ENCODE results near the gene LZTR1.

LZTR1 gene

DNA sequence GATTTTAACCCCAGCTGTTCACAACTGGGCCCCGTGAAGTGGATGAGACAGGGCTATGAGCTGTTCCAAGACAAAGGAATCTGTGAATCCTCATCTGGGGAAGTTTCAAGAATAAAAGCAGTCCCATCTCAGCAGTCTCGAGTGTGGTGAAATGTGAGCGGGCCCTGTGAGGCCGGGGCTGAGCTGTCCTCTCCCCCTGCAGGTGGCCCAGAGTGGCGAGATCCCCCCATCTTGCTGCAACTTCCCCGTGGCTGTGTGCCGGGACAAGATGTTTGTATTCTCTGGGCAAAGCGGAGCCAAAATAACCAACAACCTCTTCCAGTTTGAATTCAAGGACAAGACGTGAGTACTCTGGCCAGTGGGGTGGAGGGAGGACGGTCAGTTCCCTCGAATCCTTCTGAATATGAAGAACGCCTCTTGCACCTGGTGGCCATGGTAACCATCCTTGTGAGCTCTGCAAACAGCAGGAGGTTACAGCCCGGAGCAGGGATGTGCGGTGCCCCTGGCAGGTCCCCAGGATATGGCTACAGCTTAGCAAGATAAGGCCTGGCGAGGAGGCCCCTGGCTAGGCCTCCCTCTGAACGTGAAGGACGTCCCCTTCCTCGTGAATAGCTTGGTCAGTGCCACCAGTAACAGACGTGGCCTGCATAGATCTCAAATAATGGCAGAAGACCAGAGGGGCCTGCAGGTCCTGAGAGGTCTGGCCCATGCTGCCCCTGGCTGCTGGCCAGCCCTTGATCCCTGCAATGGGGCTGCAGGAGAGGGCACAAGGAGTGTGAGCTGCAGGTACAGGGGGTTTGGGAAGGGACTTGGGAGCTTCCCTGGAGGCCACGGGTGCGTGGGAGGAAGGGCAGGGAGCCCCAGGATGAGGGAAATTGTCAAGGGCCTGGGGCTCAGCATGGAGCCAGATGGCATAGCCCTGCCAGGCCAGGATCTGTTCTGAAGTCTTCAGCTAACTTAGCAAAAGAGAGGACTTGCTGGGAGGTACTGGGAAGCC, 8.4 kb downstream of the LZTR1 start:
- no peaks in the 10 kb centered on the region for H3K9me3 ChIP-seq (ENCODE audit: low read length)
- H3K27me3 ChIP-seq (ENCODE audit: control insufficient read depth in 1 of 2, insufficient read depth in 2 of 2, low read length in 2 of 2), result no peaks in the 10 kb centered on the region
- H3K4me3 ChIP-seq (ENCODE audit: low read depth in 1 of 2, low read length in 2 of 2), result no peak overlapping the region
- H3K36me3 ChIP-seq (ENCODE audit: insufficient read depth, low read length), result peaks cover 61% of the 10 kb centered on the region
- no peak overlapping the region for H3K27ac ChIP-seq (ENCODE audit: low read depth, low read length)
- H3K9ac ChIP-seq (ENCODE audit: low read length), result no peak overlapping the region
- H3K4me1 ChIP-seq (ENCODE audit: insufficient read depth, low read length), result no peaks in the 10 kb centered on the region

DNA sequence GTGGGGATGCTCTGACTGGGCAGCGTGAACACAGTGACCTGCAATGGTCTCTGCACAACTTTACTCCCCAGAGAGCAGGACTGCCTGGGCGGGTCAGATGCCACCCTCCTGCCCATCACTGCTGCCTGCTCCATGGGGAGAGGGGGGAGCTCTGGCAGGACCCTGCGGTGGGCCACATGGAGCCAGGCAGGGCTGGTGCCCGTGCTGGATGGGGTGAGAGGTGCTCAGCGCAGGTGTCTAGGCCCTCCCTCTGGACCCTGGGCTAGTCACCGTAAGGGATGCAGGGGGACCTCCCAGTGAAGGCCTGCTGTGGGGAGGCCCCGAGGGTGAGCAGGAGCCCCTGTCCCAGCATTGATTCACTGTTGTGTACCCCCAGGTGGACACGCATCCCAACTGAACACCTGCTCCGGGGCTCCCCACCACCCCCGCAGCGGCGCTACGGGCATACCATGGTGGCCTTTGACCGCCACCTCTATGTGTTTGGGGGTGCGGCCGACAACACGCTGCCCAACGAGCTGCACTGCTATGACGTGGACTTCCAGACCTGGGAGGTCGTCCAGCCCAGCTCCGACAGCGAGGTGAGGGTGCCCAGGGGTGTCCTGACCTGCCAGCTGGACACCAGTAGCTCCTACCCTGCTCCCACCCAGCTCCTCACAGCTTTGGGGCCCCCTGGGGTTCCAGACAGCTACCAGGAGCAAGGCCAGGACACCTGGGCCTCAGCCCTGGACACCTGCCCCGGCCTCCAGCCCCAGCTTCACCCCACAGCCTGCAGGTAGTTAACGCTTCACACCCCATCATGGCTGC, 9.4 kb downstream of the LZTR1 start:
- Histone ChIP-seq H3K27ac (ENCODE audit: low read depth, low read length) (no peak overlapping the region), H3K9ac (ENCODE audit: low read length) (no peak overlapping the region), H3K4me1 (ENCODE audit: insufficient read depth, low read length) (no peaks in the 10 kb centered on the region), H3K9me3 (ENCODE audit: low read length) (no peaks in the 10 kb centered on the region), H3K4me3 (ENCODE audit: low read depth in 1 of 2, low read length in 2 of 2) (no peak overlapping the region), H3K36me3 (ENCODE audit: insufficient read depth, low read length) (peaks cover 60% of the 10 kb centered on the region), H3K27me3 (ENCODE audit: control insufficient read depth in 1 of 2, insufficient read depth in 2 of 2, low read length in 2 of 2) (no peaks in the 10 kb centered on the region)

DNA sequence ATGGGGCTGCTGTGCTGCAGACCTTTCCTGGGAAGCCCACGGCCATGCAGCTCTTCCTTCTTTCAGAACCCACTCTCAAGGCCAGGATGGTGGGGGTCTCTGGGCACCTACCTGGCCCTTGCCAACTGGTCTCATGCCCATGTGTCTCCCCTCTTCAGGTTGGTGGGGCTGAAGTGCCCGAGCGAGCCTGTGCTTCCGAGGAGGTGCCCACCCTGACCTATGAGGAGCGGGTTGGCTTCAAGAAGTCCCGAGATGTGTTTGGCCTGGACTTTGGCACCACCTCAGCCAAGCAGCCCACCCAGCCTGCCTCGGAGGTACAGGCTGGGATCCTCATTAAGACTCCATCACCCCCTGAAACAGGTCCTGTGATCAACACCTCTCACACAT, 10.0 kb downstream of the LZTR1 start:
- Histone ChIP-seq H3K27ac (ENCODE audit: low read depth, low read length) (no peak overlapping the region), H3K4me1 (ENCODE audit: insufficient read depth, low read length) (no peaks in the 10 kb centered on the region), H3K9ac (ENCODE audit: low read length) (no peak overlapping the region), H3K9me3 (ENCODE audit: low read length) (no peaks in the 10 kb centered on the region), H3K27me3 (ENCODE audit: control insufficient read depth in 1 of 2, insufficient read depth in 2 of 2, low read length in 2 of 2) (no peaks in the 10 kb centered on the region), H3K36me3 (ENCODE audit: insufficient read depth, low read length) (peaks cover 60% of the 10 kb centered on the region), H3K4me3 (ENCODE audit: low read depth in 1 of 2, low read length in 2 of 2) (no peak overlapping the region)

DNA sequence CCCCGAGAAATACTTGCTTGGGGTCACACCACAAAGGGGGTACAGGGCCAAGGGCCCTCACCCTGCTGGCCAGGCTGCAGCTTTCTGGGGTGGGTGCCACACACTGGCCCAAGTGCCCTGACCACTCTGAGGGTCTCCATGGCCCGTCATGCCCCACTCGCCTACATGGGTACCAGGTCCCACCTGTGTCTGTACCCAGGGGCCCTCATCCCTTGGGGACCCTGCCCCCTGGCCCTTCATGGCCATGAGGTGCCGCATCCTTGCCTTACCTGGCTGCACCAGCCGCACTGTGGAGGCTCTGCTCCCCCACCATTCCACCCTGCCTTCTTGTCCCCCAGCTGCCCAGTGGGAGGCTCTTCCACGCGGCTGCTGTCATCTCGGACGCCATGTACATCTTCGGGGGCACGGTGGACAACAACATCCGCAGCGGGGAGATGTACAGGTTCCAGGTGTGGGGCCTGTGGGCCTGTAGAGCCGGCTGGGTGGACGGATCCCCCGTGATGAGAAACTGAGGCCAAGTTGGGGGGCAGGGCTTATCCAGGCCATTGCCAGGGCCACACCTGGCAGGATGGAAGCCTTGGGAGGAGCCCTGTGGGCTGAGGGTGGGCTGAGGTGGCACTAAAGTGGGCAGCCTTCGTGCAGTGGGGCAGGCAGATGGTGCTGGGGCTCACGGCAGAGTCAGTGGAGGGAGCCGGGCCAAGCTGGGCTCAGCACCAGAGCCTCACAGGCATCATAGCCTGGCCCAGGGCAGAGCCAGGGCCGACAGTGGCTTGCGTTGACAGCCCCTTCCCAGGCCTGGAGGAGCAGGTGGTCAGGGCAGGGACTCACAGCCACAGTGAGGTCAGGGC, 10.6 kb downstream of the LZTR1 start:
- Histone ChIP-seq H3K4me1 (ENCODE audit: insufficient read depth, low read length) (no peaks in the 10 kb centered on the region), H3K36me3 (ENCODE audit: insufficient read depth, low read length) (peaks cover 59% of the 10 kb centered on the region), H3K4me3 (ENCODE audit: low read depth in 1 of 2, low read length in 2 of 2) (no peak overlapping the region), H3K27me3 (ENCODE audit: control insufficient read depth in 1 of 2, insufficient read depth in 2 of 2, low read length in 2 of 2) (no peaks in the 10 kb centered on the region), H3K27ac (ENCODE audit: low read depth, low read length) (no peak overlapping the region), H3K9ac (ENCODE audit: low read length) (no peak overlapping the region), H3K9me3 (ENCODE audit: low read length) (no peaks in the 10 kb centered on the region)

DNA sequence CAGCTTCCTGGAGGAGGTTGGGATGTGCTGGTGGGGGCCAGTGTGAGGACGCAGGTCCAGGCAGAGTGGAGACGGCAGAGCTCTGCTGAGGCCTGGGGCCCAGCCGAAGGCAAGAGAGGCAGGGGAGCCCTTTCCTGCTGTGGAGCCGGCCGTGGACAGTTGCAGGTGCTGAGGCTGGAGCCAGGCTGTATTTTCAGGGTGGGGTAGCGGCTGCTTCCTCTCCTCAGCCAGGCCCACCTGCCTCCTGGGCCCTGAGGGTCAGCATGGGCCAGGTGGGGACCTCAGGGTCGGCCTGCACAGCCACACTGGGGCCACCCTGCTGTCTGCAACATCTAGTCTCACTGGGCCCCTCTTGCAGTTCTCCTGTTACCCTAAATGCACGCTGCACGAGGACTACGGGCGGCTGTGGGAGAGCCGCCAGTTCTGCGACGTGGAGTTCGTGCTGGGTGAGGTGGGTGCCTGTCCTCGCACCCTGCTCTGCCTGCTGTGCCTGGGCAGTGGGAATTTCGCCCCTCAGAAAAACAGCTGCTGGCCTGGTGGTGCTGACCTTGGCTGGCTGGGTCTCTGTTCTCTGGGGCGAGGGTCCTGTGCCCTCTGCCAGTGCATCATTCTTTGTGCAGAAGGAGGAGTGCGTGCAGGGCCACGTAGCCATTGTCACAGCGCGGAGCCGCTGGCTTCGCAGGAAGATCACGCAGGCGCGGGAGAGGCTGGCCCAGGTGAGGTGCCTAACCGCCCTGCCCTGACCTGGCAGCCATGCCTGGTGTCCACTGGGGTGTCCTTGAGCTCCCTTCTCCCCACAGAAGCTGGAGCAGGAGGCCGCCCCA, 11.4 kb downstream of the LZTR1 start:
- Histone ChIP-seq H3K27me3 (ENCODE audit: control insufficient read depth in 1 of 2, insufficient read depth in 2 of 2, low read length in 2 of 2) (no peaks in the 10 kb centered on the region), H3K27ac (ENCODE audit: low read depth, low read length) (no peak overlapping the region), H3K36me3 (ENCODE audit: insufficient read depth, low read length) (peaks cover 51% of the 10 kb centered on the region), H3K9me3 (ENCODE audit: low read length) (no peaks in the 10 kb centered on the region), H3K9ac (ENCODE audit: low read length) (no peak overlapping the region), H3K4me3 (ENCODE audit: low read depth in 1 of 2, low read length in 2 of 2) (no peak overlapping the region), H3K4me1 (ENCODE audit: insufficient read depth, low read length) (no peaks in the 10 kb centered on the region)

DNA sequence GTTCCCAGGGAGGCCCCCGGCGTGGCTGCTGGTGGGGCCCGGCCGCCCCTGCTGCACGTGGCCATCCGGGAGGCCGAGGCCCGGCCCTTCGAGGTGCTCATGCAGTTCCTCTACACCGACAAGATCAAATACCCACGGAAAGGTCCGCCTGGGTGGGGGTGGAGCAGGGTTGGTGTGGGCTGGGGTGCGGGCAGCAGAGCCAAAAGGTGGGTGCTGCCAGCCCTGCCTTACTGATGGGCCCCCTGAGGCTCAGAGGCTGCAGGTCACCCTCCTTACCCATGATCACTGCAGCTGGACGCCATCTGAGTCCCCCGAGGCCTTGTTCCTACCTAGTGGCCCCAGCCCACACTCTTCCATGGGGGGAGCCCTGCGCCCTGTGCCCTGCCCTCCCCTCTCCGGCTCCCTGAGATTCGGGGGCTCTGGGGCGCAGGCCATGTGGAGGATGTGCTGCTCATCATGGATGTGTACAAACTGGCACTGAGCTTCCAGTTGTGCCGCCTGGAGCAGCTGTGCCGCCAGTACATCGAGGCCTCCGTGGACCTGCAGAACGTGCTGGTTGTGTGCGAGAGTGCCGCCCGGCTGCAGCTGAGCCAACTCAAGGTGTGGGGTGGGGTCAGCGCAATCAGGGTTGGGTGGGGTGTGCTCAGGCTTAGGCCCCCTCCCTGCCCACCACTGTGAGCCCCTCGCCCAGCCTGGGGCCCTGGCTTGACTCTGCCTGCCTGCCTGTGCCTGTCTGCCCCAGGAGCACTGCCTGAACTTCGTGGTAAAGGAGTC, 12.2 kb downstream of the LZTR1 start:
- H3K27ac ChIP-seq (ENCODE audit: low read depth, low read length), result no peak overlapping the region
- no peaks in the 10 kb centered on the region for H3K27me3 ChIP-seq (ENCODE audit: control insufficient read depth in 1 of 2, insufficient read depth in 2 of 2, low read length in 2 of 2)
- peaks cover 59% of the 10 kb centered on the region for H3K36me3 ChIP-seq (ENCODE audit: insufficient read depth, low read length)
- H3K9ac ChIP-seq (ENCODE audit: low read length), result no peak overlapping the region
- no peaks in the 10 kb centered on the region for H3K4me1 ChIP-seq (ENCODE audit: insufficient read depth, low read length)
- H3K4me3 ChIP-seq (ENCODE audit: low read depth in 1 of 2, low read length in 2 of 2), result no peak overlapping the region
- H3K9me3 ChIP-seq (ENCODE audit: low read length), result no peaks in the 10 kb centered on the region

DNA sequence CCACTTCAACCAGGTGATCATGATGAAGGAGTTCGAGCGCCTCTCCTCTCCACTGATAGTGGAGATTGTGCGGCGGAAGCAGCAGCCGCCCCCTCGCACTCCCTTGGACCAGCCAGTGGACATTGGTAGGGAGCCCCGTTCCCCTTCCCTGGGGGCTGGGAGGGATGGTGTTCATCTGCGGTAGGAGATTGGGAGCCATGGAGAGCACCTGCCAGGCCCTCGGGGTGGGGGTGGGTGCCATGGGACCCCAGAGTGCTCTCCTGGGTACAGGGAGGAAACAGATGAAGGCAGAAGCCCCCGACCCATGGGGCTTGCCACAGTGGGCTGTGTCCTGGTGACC, 12.8 kb downstream of the LZTR1 start:
- peaks cover 64% of the 10 kb centered on the region for H3K36me3 ChIP-seq (ENCODE audit: insufficient read depth, low read length)

DNA sequence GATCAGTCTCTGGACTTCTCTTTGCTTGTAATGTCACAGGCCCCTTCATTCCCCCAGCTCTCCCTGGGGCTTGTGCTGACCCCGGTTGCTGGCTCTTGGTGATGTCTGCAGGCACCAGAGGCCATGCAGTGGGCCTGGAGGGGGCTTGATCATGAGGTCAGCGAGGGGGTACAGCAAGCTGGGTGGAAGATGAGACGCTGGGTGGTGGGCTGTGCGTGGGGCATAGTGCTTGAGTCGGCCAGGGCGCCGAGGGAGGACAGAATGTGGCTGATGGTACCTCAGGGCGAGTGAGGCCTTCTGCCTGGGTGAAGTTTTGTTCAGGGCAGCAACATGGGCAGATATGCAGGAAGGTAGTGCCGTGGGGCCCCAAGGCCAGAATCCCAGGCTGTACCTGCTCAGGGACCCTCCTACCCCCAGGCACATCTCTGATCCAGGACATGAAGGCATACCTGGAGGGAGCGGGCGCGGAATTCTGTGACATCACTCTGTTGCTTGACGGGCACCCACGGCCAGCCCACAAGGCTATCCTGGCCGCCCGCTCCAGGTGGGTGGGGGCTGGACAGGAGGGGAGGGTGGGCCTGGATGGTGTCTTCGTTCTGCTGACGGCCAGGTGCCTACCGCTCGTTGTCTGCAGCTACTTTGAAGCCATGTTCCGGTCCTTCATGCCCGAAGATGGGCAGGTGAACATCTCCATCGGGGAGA, 13.4 kb downstream of the LZTR1 start:
- no peak overlapping the region for H3K27ac ChIP-seq (ENCODE audit: low read depth, low read length)
- H3K9me3 ChIP-seq (ENCODE audit: low read length), result no peaks in the 10 kb centered on the region
- peaks cover 67% of the 10 kb centered on the region for H3K36me3 ChIP-seq (ENCODE audit: insufficient read depth, low read length)

More for the DNA sequence above, 12.8 kb downstream of the LZTR1 start:
- no peak overlapping the region for H3K27ac ChIP-seq (ENCODE audit: low read depth, low read length)
- H3K4me1 ChIP-seq (ENCODE audit: insufficient read depth, low read length), result peaks cover 4% of the 10 kb centered on the region
- H3K4me3 ChIP-seq (ENCODE audit: low read depth in 1 of 2, low read length in 2 of 2), result no peak overlapping the region
- no peaks in the 10 kb centered on the region for H3K9me3 ChIP-seq (ENCODE audit: low read length)
- no peaks in the 10 kb centered on the region for H3K27me3 ChIP-seq (ENCODE audit: control insufficient read depth in 1 of 2, insufficient read depth in 2 of 2, low read length in 2 of 2)
- H3K9ac ChIP-seq (ENCODE audit: low read length), result no peak overlapping the region

DNA sequence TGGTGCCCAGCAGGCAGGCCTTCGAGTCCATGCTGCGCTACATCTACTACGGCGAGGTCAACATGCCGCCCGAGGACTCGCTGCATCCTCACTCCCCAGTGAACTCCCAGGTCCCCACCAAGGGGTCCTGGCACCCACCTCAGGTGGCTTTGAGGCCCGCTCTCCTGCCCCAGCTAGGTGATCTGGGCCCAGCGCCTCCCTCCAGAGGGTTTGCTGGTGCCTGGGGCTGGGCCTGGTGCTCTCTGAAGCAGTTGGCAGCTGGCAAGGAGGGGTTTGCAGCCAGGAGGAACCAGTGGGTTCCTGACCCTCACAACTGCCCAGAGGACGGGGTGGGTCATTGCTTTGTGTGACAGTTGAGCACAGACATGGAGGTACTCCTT, 13.9 kb downstream of the LZTR1 start:
- Histone ChIP-seq H3K27me3 (ENCODE audit: control insufficient read depth in 1 of 2, insufficient read depth in 2 of 2, low read length in 2 of 2) (no peaks in the 10 kb centered on the region), H3K9me3 (ENCODE audit: low read length) (no peaks in the 10 kb centered on the region), H3K36me3 (ENCODE audit: insufficient read depth, low read length) (peaks cover 62% of the 10 kb centered on the region), H3K27ac (ENCODE audit: low read depth, low read length) (no peak overlapping the region), H3K4me3 (ENCODE audit: low read depth in 1 of 2, low read length in 2 of 2) (no peak overlapping the region), H3K9ac (ENCODE audit: low read length) (no peak overlapping the region), H3K4me1 (ENCODE audit: insufficient read depth, low read length) (peaks cover 16% of the 10 kb centered on the region)

More for the DNA sequence above, 13.4 kb downstream of the LZTR1 start:
- Histone ChIP-seq H3K4me1 (ENCODE audit: insufficient read depth, low read length) (peaks cover 10% of the 10 kb centered on the region), H3K9ac (ENCODE audit: low read length) (no peak overlapping the region), H3K4me3 (ENCODE audit: low read depth in 1 of 2, low read length in 2 of 2) (no peak overlapping the region), H3K27me3 (ENCODE audit: control insufficient read depth in 1 of 2, insufficient read depth in 2 of 2, low read length in 2 of 2) (no peaks in the 10 kb centered on the region)
